Hippocampal formation (tissue), 2 donors: ENCODE results near the gene MYO6.
"Not testable (repeated sequence)": the region's sequence is repeated elsewhere in the genome, so short reads cannot be mapped to it uniquely, and the experiment has no call there.

Source experiments
- DNase-seq, 2 donors: peaks; one replicate each; lab custom pipeline; 2025; lab: John Stamatoyannopoulos, UW

The MYO6 gene

DNA sequence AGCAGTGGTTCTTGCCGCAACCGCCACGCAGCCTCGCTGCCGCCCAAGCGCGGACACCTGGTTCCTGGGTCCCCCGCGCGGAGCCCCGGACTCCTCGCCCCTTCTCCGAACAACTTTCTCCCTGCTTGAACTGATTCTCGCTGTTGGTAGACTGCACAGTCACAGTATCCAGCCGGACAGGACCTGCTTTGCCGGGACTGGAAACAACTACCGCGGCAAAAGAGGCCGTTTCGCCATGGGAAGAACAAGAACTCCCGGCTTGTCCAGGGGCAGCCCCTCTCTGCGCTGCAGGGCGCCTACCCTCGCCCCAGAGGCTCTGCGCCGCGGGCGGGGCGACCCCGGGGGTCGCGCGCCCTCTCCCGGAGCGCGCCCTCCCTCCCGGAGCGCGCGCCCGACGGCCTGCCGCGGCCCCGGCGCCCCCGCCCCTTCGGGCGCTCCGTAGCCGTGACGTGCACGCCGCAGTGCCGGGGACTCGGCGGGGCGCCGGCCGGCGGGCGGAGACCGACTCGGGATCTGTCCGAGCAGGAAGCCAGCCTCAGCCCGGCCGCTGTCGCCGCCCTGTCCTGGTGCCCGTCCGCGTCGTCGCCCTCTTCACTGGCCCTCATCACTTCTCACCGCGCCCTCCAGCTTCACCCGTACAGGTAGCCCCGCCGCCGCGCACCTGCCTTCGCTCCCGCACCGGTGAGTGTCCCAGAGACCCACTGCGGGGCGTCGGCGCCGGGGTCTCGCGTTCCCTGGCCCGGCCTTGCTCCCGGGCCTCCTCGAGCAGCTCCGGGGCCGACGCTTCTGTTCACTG is at the start of gene MYO6:
Gene MYO6, plus strand, starts transcription at position 497 of the 796 bp plus-strand sequence. CDS start 68,309 bp downstream, outside the sequence.
- peak; percentile 64 to 74 for DNase-seq

DNA sequence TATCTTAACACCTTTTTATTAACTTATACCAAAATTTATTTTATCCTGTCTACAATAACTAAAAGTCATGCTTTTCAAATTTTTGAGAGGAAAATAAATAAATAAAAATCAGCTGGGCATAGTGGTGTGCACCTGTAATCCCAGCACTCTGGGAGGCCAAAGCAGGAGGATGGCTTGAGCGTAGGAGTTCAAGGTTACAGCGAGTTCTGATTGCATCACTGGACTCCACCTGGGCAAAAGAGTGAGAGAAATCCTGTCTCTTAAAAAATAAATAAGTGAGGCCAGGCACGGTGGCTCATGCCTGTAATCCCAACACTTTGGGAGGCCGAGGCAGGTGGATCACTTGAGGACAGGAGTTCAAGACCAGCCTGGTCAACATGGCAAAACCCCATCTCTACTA is 40.7 kb upstream of the MYO6 start:
- DNase-seq, result not testable (repeated sequence)

DNA sequence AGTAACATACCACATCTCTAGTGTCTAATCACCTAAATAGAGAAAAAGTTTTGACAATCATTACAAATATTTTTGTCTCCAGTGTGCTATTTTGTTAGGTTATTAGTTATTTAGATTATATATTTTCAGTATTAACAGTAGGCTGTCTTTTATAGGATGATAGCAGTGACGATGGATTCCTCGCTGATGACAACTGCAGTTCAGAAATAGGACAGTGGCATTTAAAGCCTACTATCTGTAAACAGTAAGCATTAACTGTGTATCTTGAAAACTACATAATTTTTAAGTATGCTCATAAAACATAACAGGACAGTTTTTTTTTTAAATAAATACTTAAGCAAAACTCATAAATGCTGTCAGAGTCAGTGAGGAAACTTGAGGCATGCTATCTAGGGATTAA is 37.9 kb upstream of the MYO6 start:
- DNase-seq, result no peak

DNA sequence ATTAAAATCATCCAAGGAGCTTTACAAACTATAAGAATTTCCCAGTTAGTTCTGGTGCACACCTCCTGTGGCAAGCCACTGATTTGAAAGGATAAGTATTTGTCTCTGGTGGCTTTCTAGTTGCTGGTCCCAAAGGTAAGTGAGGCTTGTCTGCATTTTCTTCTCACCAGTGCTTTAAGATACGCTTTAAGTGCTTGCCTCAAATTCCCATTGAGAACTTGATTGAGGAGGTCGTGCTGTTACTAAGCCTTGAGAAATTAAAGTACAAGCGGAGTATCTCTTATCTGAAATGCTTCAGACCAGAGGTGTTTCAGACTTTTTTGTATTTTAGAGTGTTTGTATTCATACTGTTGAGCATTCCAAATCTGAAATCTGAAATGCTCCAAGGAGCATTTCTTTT is 29.9 kb upstream of the MYO6 start:
- no peak for DNase-seq

DNA sequence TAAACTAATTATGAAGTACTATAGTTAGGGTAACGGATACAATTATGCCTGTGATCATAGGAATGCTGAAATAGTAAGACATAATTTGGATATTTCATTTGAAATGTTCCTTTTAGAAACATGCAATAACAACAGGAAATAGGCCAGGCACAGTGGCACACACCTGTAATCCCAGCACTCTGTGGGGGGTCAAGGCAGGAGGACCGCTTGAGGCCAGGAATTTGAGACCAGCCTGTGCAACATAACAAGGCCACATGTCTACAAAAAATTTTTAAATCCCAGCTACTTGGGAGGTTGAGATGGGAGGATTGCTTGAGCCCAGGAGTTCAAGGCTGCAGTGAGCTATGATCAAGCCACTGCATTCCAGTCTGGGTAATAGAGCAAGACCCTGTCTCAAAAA is 25.7 kb upstream of the MYO6 start:
- no peak for DNase-seq

DNA sequence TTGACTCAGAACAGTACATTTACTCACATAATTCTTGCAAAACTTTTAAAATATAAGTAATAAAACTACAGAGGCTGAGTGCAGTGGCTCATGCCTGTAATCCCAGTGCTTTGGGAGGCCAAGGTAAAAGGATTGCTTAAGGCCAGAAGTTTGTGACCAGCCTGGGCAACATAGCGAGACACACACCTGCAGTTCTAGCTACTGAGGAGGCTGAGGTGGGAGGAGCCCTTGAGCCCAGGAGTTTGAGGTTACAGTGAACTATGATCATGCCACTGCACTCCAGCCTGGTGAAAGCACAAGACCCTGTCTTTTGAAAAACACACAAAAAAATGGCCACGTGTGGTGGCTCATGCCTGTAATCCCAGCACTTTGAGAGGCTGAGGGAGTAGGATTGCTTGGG is 21.8 kb upstream of the MYO6 start:
- no peak for DNase-seq

DNA sequence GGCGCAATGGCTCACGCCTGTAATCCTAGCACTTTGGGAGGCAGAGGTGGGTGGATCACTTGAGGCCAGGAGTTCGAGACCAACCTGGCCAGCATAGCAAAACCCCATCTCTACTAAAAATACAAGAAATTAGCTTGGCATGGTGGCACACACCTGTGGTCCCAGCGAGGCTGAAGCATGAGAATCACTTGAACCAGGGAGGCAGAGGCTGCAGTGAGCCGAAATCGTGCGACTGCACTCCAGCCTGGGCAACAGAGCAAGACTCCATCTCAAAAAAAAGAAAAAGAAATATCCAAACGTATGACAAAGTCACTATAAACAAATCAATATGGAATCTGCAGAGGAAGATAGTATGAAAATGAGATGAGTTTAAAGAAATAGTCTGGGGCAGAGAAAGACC is 18.0 kb upstream of the MYO6 start:
- DNase-seq, result not testable (repeated sequence)

DNA sequence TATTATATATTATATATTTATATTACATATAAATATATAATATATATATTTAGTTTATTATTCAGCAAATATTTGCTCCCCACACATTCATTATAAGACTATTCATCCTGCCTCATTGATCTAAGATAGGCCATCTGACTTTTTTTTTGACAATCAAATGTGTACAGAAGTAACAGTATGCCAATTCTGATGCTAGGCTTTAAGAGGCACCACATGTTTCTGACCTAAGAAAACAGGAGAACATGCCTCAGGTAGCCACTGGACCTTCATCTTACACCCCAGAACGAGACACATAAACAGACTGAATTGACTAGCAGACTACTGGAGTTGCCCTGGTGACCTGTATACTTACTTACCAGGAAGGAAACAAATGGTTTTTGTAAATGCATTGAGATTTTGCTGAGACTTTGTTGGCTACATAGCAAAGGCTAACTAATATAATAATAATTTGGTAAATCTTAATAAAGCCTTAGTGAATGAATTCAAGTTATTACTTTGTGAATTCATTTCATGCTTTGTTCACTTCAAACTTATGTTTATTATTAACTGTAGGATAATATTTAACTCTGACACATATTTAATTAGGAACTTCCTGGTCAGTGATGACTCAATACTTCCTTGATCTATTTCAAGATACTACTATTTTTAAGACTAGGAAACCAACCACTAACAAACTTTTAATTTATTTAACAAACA is 13.4 kb upstream of the MYO6 start:
- no peak for DNase-seq

DNA sequence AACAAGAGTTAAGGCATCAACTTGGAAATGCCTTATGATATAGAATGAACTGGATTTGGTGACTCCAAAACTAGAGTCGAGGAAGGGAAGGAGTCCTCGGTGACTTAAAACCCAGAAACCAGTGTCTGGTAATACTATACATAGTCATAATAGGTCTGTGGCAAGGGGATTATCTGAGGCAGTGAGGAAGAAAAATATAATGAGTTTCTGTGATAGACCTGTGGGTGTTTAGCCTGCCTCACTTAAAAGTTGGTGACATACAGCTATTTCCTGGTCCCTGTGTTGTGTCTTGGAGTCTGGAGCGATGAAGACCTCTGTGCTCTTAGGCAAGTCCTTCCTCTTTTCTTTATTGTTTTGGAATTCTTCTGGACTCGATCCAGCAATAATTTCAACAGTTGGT is 5.1 kb upstream of the MYO6 start:
- DNase-seq, result no peak

DNA sequence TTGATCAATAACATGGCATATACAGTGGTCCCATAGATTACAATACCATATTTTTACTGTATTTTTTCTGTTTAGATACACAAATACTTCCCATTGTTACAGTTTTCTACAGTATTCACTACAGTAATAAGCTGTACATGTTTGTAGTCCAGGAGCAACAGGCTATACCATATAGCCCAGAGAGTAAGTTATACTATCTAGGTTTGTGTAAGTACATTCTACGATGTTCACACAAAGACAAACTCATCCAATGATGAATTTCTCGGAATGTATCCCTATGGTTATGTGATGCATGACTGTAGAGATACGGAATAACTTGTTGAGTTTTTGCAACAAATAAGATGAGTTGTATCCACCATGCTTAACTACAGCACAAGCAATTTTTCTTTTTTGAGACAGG is 3.6 kb upstream of the MYO6 start:
- DNase-seq, result no peak

DNA sequence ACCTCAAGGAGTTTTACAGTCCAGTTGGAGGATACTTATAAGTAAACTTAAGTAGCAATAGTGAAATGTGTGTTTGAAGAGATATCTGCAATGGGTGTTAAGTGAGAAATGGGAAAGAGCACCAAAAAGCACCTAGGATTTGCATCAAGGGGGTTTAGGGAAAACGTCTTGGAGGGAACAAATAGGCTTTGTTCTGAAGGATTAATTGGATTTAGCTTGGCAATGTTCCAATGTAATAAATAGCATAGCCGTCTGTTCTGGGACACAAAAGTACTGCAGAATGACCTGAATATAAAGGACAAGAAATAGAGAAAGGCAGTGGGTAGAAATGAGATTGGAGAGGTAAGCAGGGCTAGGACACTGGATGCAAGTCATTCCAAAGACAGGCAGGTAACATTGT is 2.8 kb upstream of the MYO6 start:
- DNase-seq, result no peak

DNA sequence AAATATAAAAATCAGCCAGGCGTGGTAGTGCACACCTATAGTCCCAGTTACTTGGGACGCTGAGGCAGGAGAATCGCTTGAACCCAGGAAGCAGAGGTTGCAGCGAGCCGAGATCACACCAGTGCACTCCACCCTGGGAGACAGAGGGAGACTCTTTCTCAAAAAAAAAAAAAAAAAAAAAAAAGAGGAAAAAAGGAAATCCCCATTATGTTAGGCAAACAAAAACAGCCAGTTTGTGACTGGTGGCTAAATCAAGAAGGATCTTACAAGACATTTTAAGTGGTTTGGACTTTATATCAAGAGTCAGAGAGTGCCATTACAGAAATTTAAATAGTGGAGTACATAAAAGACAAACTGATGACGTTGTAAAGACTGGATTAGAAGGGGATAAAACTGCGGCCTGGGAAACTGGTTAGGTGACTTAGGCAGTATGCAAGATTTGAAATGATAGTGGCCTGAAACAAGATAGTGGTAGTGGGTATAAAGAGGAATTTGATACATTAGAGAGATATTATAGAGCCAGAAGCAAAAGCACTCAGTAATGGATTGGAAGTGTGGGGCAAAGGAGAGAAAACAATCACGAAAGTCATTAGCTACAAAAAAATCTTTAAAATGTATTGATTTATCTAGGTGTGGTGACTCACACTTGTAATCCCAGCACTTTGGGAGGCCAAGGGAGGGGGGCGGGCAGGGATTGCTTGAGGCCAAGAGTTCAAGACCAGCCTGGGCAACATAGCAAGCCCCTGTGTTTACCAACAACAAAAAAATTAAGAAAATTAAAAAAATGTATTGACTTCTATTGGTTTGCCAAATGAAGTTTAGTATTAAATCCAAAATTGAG is 1.7 kb upstream of the MYO6 start:
- no peak for DNase-seq

DNA sequence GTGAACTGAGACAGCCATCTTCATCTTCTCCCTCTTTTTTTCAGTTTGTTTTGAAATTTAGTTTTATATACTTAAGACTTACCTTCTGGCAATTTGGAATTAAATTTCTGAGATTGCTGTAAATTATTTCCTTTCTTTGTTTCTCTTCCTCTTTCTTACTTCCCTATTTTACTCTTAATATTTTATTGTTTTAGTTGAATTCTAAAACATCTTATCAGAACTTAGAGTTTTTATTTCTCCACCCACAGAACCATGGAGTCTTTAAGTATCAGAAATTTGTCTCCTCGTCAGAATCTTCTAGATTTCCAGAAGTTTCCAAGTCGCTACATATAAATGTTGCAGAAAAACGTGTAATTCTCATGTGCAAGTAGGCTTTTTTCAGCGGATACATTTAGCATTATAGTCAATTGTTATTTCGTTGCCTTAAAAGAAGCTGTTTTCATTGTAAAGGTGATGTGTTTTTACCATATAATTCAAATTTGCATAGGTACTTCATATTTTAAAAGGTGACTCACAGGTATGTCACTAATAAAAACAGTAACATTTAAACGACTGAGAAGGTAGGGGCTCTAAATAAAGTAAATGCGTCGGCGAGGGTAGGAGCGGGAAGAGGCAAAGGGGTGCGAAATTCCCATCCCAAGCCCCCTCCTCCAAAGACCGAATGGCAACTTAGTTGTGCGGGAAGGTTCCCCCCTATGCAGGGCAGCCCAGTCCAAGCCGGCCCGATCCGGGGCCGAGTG is 866 bp upstream of the MYO6 start:
- DNase-seq, result no peak

DNA sequence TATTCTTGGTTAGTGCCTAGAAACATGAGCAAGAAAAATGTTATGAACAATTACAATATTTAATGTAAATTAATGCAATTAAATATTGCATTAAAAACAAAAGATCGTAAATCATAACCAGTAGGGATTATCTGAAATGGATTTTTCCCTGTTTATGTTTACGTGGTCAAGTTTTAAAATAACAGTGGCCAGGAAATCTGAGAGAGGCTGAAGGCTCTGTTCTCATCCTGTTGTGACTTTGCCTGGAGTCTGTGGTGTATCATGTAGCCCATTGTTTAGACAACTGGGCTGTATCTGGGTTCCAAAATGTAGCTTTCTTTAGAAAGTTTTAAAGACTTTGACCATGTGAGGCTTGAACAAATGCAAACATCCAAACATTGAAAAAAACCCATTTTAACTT is 2.4 kb downstream of the MYO6 start:
- DNase-seq, result no peak

DNA sequence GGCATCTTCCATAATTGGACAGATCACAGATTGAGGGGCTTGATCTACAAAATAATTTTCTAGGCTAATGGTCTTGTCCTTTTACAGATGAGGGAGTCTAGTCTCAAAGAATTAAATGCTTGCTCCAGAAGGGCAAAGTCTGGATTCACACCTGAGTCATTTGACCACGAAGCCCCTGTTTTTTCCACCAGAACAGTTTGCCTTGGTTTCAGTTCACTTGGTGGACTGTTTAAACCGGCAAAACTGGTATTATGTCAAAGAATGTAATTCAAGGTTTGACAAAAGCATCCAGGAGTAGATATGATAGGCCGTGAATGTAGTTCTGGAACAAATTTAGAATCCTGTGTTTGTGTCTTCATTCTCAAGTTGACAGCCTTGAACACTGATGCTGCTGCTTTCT is 3.3 kb downstream of the MYO6 start:
- DNase-seq, result no peak

DNA sequence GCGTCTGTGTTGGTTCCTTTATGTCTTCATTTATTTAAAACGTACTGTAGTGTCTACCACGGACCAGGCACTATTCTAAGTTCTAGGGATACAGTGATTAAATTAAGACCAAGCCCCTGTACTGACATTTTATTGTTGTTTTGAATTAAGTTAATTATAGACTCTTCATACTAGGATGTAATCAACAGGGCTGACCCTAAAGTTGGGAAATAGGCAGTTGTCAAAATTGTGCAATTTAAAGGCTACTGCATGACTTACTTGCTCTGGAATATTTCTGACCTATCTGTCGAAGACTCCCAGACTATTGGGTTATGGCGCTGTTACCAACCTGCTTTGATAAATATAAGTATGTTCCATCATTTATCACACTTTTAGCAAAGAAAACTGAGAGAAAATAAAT is 6.7 kb downstream of the MYO6 start:
- no peak for DNase-seq

DNA sequence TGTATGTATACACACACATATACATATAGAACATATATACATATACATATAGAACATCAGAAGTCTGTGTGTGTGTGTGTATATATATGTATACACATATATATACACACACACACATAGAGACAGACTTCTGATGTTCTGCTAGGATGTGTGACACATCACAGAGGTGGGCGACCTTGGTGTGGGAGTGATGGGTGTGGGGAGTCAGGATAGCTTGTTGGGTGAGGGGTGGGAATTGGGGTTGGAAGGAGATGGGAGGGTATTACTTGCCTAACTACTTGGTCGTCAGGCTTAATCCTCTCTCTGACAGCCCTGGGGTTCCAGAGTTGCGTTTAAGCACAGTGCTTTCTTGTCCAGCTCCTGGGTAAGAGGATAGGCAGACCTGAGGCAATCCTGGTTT is 8.3 kb downstream of the MYO6 start:
- no peak for DNase-seq

DNA sequence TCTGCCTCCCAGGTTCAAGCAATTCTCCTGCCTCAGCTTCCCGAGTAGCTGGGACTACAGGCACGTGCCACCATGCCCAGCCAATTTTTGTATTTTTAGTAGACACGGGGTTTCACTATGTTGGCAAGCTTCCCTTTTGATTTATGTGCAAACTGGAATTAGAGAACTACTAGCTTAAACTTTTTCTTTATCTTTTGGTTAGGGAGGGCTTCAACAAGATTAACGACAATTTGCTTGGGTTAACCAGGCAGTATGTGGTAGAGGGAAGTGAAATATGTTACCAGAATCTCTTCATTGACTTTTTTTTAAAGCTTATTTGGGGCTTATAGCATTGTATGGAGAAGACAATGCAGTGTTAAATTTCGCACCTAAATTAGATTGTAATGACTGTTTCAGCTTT is 9.0 kb downstream of the MYO6 start:
- DNase-seq, result no peak

DNA sequence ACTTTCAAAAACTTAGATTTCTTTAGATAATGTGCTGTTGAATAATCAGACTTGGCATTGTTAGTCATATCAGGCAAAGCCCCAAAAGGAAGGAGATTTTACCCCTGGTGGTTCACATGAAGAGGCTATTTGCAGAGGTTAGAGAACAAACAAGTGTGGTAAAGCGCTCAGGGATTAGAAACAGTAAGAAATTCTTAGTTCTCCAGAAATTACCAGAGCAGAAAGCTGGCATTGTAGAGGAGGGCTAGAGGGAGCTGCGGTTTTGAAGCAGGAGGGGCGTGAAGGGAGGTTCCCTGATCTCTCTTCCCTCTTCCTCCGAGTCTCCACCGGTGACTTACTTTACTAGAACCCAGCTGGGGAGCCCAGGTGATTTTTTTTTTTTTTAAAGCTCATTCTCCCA is 10.2 kb downstream of the MYO6 start:
- DNase-seq, result no peak

DNA sequence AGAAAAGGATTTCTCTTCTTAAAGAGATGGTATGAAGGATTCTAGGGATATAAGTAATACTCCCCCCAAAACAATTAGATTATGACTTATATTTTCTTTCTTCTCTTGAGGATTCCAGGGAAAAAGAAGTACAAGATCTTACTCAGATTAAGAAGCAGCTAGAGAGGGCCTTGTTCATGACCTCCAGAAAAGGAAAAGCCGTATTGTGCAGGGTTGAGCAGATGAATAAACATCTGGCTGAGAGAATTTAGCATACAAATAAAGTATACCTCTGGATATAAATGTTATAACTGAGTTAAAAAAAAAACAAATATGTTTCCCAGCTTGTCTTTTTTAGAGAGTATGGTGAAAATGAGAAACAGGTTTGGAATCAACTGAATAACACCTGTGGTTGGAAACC is 11.3 kb downstream of the MYO6 start:
- DNase-seq, result no peak

DNA sequence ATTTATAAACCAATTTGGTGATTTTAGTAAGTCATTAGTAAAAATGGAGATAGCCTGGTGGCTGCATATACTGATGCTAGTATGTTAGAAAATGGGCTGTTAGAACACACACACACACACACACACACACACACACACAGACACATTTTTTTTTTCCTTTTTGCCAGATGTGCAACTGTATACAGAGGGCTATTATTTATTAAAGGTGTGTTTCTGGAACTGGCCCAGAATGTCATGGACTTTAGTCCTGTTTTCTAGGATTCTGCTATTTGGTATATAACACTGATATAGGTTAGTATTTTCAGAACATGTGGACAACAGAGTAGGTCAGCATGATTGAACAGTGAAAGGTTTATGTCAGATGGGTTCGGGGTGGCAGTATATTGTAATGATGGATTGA is 12.4 kb downstream of the MYO6 start:
- no peak for DNase-seq

DNA sequence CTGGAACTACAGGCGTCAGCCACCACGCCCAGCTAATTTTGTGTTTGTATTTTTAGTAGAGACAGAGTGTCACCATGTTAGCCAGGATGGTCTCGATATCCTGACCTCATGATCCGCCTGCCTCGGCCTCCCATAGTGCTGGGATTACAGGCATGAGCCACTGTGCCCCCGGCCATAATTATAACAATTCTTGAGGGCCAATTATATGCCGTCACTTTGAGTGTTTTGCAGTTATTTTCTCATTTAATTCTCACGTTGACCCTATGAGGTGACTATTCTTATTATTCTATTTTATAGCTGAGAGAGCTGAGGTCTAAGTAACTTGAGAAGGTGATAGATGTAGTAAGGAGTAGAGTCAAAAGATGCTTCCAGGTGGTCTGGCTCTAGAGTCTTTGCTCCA is 13.0 kb downstream of the MYO6 start:
- DNase-seq, result no peak
